H1 (cell line): ENCODE data around the gene FBXO38. TPM values are rescaled to one million over a fixed set of nuclear protein-coding genes. Genes with fewer than 3 reads are reported as not detected.
"Not testable (repeated sequence)": the region's sequence is repeated elsewhere in the genome, so short reads cannot be mapped to it uniquely, and the experiment has no call there.

ENCODE experiments used
- CTCF ChIA-PET: fragments of 300-600 bp; sonication (Branson Sonifier 250); formaldehyde crosslinking; loops from one replicate; lab custom pipeline; 2021; ENCODE audit not compliant: partially characterized antibody; lab: Charles Lee
- POLR2A ChIA-PET: fragments of 300-600 bp; sonication (Branson Sonifier 250); formaldehyde crosslinking; loops from one replicate; lab custom pipeline; 2021; ENCODE audit warnings: inconsistent platforms; ENCODE audit not compliant: partially characterized antibody; lab: Charles Lee
- DNase-seq, 2 experiments: peaks; one replicate each; pipeline versions ENCODE4 v3.0.0 to v3.0.0-alpha.2; 2010 to 2022; ENCODE audit warnings: low spot score in 2 of 2, low read depth in 1 of 2, mixed read lengths in 1 of 2
- FAIRE-seq: peaks from 2 replicates; lab custom pipeline; 2011; peaks lifted over from hg19 to GRCh38; lab: Jason Lieb, UNC
- H2AFZ ChIP-seq: 2 replicates; pipeline ENCODE4 v1.8.1; 2012; ENCODE audit warnings: low read length, inconsistent platforms
- H2AK5ac ChIP-seq: 2 replicates; pipeline ENCODE4 v1.6.1; 2013; ENCODE audit warnings: low read depth, low read length
- H2BK120ac ChIP-seq: replicated peaks from 2 replicates; pipeline ENCODE3; 2013; ENCODE audit warnings: low read depth, low read length, inconsistent platforms
- H2BK12ac ChIP-seq: 2 replicates; pipeline ENCODE4 v1.6.1; 2013; ENCODE audit warnings: low read depth, low read length
- H2BK15ac ChIP-seq: 2 replicates; pipeline ENCODE4 v1.6.1; 2013; ENCODE audit warnings: low read length
- H2BK20ac ChIP-seq: 2 replicates; pipeline ENCODE4 v1.6.1; 2013; ENCODE audit warnings: low read length
- H2BK5ac ChIP-seq: 2 replicates; pipeline ENCODE4 v1.6.1; 2013; ENCODE audit warnings: low read depth, low read length
- H3K14ac ChIP-seq: 2 replicates; pipeline ENCODE4 v1.6.1; 2013; ENCODE audit warnings: inconsistent platforms; ENCODE audit not compliant: insufficient read length
- H3K18ac ChIP-seq: 2 replicates; pipeline ENCODE4 v1.6.1; 2013; ENCODE audit warnings: low read length; ENCODE audit errors: extremely low read depth
- H3K23ac ChIP-seq: 2 replicates; pipeline ENCODE4 v1.6.1; 2013; ENCODE audit warnings: inconsistent platforms; ENCODE audit not compliant: insufficient read length
- H3K23me2 ChIP-seq: 2 replicates; pipeline ENCODE4 v1.6.1; 2013; ENCODE audit warnings: low read depth, low read length
- H3K27ac ChIP-seq: 2 replicates; pipeline ENCODE4 v1.6.1; 2011; ENCODE audit warnings: low read depth, low read length, inconsistent platforms
- H3K27me3 ChIP-seq, 4 experiments: replicated peaks in 1 of 4; 1 replicate in 1 of 4; 2 replicates in 3 of 4; pipeline versions ENCODE4 v1.6.1 to v1.8.1; 2011 to 2013; ENCODE audit warnings: low read length in 3 of 4, mild to moderate bottlenecking in 3 of 4, inconsistent platforms in 2 of 4, mixed read lengths in 2 of 4, moderate library complexity in 1 of 4; ENCODE audit not compliant: control insufficient read depth in 3 of 4, insufficient read depth in 3 of 4; ENCODE audit errors: extremely low read depth in 1 of 4
- H3K36me3 ChIP-seq, 4 experiments: 2 replicates each; pipeline versions ENCODE4 v1.6.1 to v1.8.1; 2011 to 2013; ENCODE audit warnings: mild to moderate bottlenecking in 4 of 4, low read length in 3 of 4, moderate library complexity in 2 of 4, control low read depth in 1 of 4, inconsistent platforms in 1 of 4; ENCODE audit not compliant: insufficient read depth in 4 of 4, control insufficient read depth in 2 of 4
- H3K4ac ChIP-seq: replicated peaks from 2 replicates; pipeline ENCODE3; 2013; ENCODE audit warnings: low read length, low read depth, mixed read lengths, inconsistent platforms; ENCODE audit not compliant: insufficient read length
- H3K4me1 ChIP-seq, 4 experiments: replicated peaks in 1 of 4; 1 replicate in 1 of 4; 2 replicates in 3 of 4; pipeline versions ENCODE4 v1.6.1 to v1.8.1; 2011 to 2013; ENCODE audit warnings: low read length in 3 of 4, inconsistent platforms in 2 of 4, mixed read lengths in 1 of 4; ENCODE audit not compliant: insufficient read depth in 4 of 4, control insufficient read depth in 3 of 4
- H3K4me2 ChIP-seq, 2 experiments: 2 replicates each; pipeline versions ENCODE4 v1.6.1 to v1.8.1; 2011 to 2013; ENCODE audit warnings: low read depth in 2 of 2, low read length in 2 of 2, control low read depth in 1 of 2, inconsistent platforms in 1 of 2, mild to moderate bottlenecking in 1 of 2; ENCODE audit not compliant: insufficient read depth in 1 of 2
- H3K4me3 ChIP-seq, 4 experiments: fragments of 200-600, 300-600 bp in 1 of 4; sonication (generic), shearing (Covaris generic), sonication (Bioruptor Twin) in 1 of 4; 2 replicates each; pipeline versions ENCODE4 v1.5.1 to v1.8.1; 2011 to 2016; ENCODE audit warnings: low read length in 4 of 4, low read depth in 3 of 4, control low read depth in 2 of 4, inconsistent platforms in 2 of 4, mild to moderate bottlenecking in 2 of 4, mixed read lengths in 1 of 4, moderate library complexity in 1 of 4; ENCODE audit not compliant: insufficient read depth in 2 of 4; ENCODE audit errors: extremely low read depth in 1 of 4
- H3K56ac ChIP-seq: replicated peaks from 2 replicates; pipeline ENCODE3; 2013; ENCODE audit warnings: low read depth, mild to moderate bottlenecking, mixed read lengths, low read length, inconsistent platforms; ENCODE audit not compliant: insufficient read length
- H3K79me1 ChIP-seq: 2 replicates; pipeline ENCODE4 v1.6.1; 2013; ENCODE audit warnings: low read depth, low read length, control low read depth
- H3K79me2 ChIP-seq, 2 experiments: 2 replicates each; pipeline versions ENCODE4 v1.6.1 to v1.8.1; 2012 to 2013; ENCODE audit warnings: low read length in 2 of 2, mild to moderate bottlenecking in 2 of 2, inconsistent platforms in 1 of 2; ENCODE audit not compliant: insufficient read depth in 2 of 2, control insufficient read depth in 1 of 2
- H3K9ac ChIP-seq, 4 experiments: replicated peaks in 1 of 4; 1 replicate in 1 of 4; 2 replicates in 3 of 4; pipeline versions ENCODE4 v1.6.1 to v1.8.1; 2011 to 2013; ENCODE audit warnings: low read depth in 3 of 4, low read length in 3 of 4, control low read depth in 2 of 4, mild to moderate bottlenecking in 2 of 4, moderate library complexity in 2 of 4, inconsistent platforms in 1 of 4; ENCODE audit errors: extremely low read depth in 1 of 4
- H3K9me3 ChIP-seq, 2 experiments: 2 replicates each; pipeline versions ENCODE4 v1.6.1 to v1.8.1; 2012 to 2013; ENCODE audit warnings: mild to moderate bottlenecking in 2 of 2, moderate library complexity in 2 of 2, control low read depth in 1 of 2, inconsistent platforms in 1 of 2, low read depth in 1 of 2, low read length in 1 of 2, mixed read lengths in 1 of 2; ENCODE audit not compliant: insufficient read depth in 2 of 2
- H4K20me1 ChIP-seq, 2 experiments: replicated peaks in 1 of 2; 2 replicates each; pipeline versions ENCODE3 to v1.8.1; 2011 to 2013; ENCODE audit warnings: inconsistent platforms in 2 of 2, low read length in 2 of 2, mild to moderate bottlenecking in 1 of 2; ENCODE audit not compliant: insufficient read depth in 2 of 2, control insufficient read depth in 1 of 2
- H4K5ac ChIP-seq: 2 replicates; pipeline ENCODE4 v1.6.1; 2013; ENCODE audit warnings: low read length, low read depth, mixed read lengths, inconsistent platforms; ENCODE audit not compliant: insufficient read length
- H4K8ac ChIP-seq: 2 replicates; pipeline ENCODE4 v1.8.0; 2013; ENCODE audit warnings: mild to moderate bottlenecking, moderate library complexity, low read length, inconsistent platforms; ENCODE audit not compliant: insufficient read depth; ENCODE audit errors: extremely low read depth
- H4K91ac ChIP-seq: replicated peaks from 2 replicates; pipeline ENCODE3; 2013; ENCODE audit warnings: low read length, mixed read lengths, inconsistent platforms; ENCODE audit not compliant: insufficient read length
- WGBS, 2 experiments: shearing (Covaris generic) in 1 of 2; methylation state at CpG; one replicate each; pipeline versions ENCODE4 v1.1.6 to v1.1.7; 2013 to 2015; ENCODE audit warnings: low lambda C conversion rate in 2 of 2, mixed read lengths in 2 of 2, inconsistent platforms in 1 of 2, low coverage in 1 of 2, missing lambda C conversion rate in 1 of 2; ENCODE audit not compliant: insufficient replicate concordance in 2 of 2, insufficient coverage in 1 of 2, insufficient read length in 1 of 2; ENCODE audit errors: extremely low coverage in 1 of 2, missing lambda C conversion rate in 1 of 2; 5-methylcytosine and 5-hydroxymethylcytosine counted together
- polyA plus RNA-seq, 7 experiments: library from polyadenylated mRNA; depleted of rRNA in 3 of 7; stranded (reverse) in 5 of 7; unstranded in 2 of 7; fragments of >200 nt in 5 of 7; fragments of 200-250 nt in 2 of 7; gene quantifications; 1 replicate in 5 of 7; 2 replicates in 1 of 7; 4 replicates in 1 of 7; pipeline versions ENCODE4 v1.2.1 to v1.2.3, GENCODE V29; 2011 to 2013; ENCODE audit warnings: missing spikeins in 2 of 7, mixed read lengths in 2 of 7
- total RNA-seq: library from RNA; stranded (reverse); fragmentation: NEBNext Ultra II Directional; extraction: Animal tissue kit (Norgen Biotek cat#: 25700); gene quantifications from 2 replicates; pipeline ENCODE4 v1.2.1, GENCODE V29; 2021

FBXO38 gene
- total and polyA plus RNA-seq, 2 of the 8 experiments (the other 6 are each of a cell fraction or from before 2014, with no cell fraction given), result 9.1 to 34.3 TPM

GRCh38 chr5:148468746-148469145 lies 85.0 kb downstream of the FBXO38 start:
- H3K4ac ChIP-seq, H3K14ac ChIP-seq, H2AFZ ChIP-seq, H2BK15ac ChIP-seq, H3K79me1 ChIP-seq, H2BK5ac ChIP-seq, H4K8ac ChIP-seq, H3K4me2 ChIP-seq, H3K27ac ChIP-seq, H2AK5ac ChIP-seq, H4K5ac ChIP-seq, H4K20me1 ChIP-seq, H3K79me2 ChIP-seq, H2BK20ac ChIP-seq, H2BK12ac ChIP-seq, H3K18ac ChIP-seq, H3K56ac ChIP-seq, H3K4me1 ChIP-seq, H2BK120ac ChIP-seq, H3K23me2 ChIP-seq, POLR2A ChIA-PET, H3K36me3 ChIP-seq, H4K91ac ChIP-seq, H3K23ac ChIP-seq, H3K4me3 ChIP-seq, DNase-seq, FAIRE-seq, H3K9ac ChIP-seq, H3K27me3 ChIP-seq, H3K9me3 ChIP-seq: not testable (repeated sequence)
- 95% methylated on average over 5 of the region's 5 CpGs; no CpG with 5 or more reads in 1 of the 2 experiments for WGBS, 2 experiments
- CTCF ChIA-PET, result interaction anchor here (0.7 to 3.7 kb wide), 8 partner anchors 12 to 489 kb away, joined by 3 to 28 read pairs (median 7); no protein-coding TSS in a partner anchor
